Pons (tissue), 1 donor: ENCODE measurements around the gene RALGPS1.

ENCODE experiments used
- DNase-seq: peaks from one replicate; pipeline ENCODE4 v3.0.0-alpha.2; 2016; ENCODE audit warnings: low spot score

RALGPS1 gene

DNA sequence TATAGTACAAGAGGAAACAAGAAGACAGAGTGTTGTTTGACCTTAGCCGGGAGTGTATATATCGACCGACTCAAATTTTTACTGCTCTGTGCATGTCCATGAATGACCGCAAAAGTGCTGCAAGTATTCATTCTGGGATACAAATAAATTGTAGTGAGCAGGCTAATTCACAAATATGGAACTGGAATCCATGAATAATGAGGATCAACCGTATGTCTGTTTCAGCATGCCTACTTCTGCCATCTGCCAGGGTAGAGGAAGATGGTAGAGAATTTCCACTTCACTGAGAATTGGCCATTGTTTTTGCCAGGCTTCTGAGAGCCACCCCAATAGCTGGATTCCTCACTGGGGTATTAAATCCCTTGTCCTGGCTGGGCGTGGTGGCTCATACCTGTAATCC lies 8.5 kb upstream of the RALGPS1 start:
- no peak for DNase-seq

DNA sequence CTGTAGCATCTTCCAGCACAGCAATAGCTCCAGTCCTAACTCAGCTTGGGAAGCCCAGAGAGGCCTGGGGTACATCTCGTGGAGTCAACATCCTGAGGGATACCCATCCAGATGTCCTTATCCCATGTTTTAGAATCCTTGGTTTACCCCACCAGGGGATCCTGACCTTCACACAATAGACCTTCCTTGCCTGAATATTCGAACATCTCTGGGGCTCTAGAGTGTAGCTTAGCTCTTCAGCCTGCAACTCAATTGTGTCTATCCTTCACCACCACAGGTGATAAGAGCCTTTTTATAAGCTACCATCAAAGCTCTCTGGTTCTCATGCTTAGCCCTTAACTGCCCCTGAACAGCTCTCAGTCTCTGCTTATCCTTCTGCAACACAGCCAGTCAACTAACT lies 7.5 kb upstream of the RALGPS1 start:
- DNase-seq: no peak

DNA sequence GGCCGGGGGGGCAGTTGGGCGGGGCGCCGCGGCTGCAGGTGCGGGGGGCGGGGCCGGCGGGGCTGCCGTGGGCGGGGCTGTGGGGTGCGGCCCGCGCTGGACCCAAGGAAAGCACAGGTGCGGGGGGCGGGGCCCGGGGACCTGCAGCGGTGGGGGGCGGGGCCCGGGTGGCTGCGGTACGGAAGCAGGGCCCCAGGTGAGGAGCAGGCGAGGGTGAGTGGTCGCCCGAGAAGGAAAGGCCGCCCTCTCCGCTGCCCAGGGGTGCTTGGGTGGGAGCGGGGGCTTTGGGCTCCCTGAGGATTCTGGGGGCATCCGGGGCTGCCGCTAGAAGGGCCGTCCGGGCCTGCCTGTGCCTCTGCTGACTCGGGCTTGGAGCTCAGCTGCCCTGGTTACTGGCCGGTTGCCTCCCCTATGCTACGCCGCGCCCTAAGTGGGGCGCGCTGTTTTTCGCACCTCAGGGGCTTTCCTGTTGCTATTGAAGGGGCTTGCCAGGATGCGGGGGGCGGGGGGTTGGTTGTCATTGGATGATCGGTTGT lies 767 bp downstream of the RALGPS1 start:
- no peak for DNase-seq

GRCh38 chr9:126915846-126916543 lies 1.4 kb downstream of the RALGPS1 start:
- peak; percentile 38 for DNase-seq

GRCh38 chr9:126916909-126917308 lies 2.3 kb downstream of the RALGPS1 start:
- no peak for DNase-seq

DNA sequence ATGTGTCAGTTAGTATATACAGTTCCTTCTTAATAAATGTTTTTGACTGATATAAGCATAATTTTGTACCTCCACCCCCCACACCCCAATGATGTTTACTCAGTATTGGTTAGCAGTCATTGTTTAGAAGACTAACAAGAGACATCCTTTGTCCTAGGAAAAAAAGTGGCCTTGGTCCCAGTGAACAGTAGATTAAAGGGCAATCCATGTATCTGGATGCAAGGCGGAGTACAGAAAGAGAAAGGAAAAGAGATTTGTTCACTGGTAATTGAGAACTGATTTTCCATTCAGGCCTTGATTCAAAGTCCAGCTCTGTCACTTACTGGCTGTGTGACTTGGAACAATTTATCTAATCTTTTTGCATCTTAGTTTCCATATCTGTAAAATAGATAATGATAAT lies 4.6 kb downstream of the RALGPS1 start:
- peak; percentile 88 for DNase-seq

DNA sequence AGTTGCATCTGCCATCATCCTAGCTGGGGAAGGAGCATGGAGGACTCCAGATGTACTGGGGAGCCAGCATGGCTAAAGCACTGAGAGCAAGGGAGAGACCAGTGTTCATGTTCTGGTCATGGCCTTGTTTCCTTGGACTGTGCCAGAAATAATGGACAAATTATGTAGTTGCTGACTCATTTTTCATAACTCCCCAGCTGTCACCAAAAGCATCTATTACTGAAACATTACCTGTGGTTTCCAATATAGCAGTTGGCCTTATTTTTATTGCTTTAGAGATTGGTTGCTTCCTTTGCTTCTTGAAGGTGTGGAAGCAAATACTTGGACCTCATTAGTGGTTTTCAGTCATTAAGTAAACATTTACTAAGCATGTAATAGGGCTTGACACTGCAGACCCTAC lies 11.3 kb downstream of the RALGPS1 start:
- no peak for DNase-seq

GRCh38 chr9:126926364-126926763 lies 11.8 kb downstream of the RALGPS1 start:
- no peak for DNase-seq

DNA sequence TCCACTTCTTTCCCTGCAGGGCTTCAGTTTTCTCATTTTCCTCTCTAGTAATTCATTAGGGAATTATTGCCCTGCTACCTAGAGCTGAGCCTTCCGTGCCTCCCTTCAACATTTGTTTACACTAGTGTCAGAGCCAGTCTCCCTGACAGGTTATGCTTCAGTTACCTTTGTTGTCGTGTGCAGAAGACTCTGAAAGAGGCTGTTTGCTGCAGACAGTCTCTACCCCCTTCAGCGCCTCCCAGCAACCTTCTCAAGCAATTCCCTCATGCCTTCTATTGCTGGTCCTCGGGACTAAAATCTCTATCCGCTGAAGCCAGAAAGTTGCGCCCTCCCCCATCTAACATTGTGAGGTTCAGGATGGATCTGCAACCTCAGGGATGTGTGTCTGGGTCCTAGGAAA lies 12.8 kb downstream of the RALGPS1 start:
- DNase-seq: no peak

GRCh38 chr9:126932871-126933321 lies 18.3 kb downstream of the RALGPS1 start:
- no peak for DNase-seq

DNA sequence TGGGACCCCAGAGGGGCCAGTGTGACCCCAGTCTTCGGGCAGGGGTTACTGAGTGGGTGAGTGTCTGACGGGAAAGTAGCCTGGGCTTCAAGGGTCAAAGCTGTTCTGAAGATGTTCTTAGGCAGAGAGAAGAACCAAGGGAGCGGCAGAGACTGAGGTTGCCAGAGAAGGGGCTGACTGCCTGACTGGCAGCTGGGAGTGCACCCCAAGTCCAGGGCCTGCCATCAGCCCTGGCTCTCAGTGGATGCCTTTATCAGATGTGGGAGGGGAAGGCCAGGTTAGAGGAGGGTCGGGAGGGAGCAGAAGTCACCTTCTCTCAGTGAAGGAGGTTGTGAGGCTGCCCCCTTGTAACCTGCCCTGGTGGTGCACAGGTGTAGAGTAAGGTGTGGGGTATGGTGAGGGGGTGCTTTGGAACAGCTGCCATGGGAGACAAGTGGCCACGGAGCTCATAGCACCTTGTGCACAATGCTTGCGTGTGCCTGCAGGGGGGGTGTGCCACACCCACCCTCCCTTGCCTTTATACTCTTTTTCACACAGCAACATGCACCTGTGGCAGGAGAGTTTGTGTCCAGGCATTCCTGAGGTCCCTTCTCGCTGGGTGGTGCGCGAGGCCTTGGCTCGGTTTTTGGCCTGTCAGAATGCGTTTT lies 18.9 kb downstream of the RALGPS1 start:
- no peak for DNase-seq

- DNase-seq: no peak
Measured at GRCh38 chr9:126934441-126934840, 19.9 kb downstream of the RALGPS1 start.

DNA sequence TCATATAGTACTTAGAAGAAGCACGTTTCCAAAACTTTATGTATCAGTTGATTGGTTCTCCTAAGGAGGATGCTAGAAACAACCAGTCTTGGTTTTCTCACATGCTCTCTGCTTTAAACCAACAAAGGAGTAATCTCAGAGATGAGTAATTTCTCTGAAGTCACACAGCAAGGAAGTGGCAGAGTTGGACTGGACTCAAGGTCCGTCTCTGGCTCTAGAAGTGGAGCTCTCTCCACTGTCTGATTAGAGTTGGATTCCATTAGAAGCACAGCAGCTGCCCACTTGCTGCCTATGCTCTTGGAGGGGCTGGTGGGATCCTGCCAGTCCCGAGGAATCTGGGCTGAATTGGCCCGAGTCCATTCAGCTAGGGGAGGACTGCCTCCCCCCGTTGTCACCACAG lies 21.0 kb downstream of the RALGPS1 start:
- no peak for DNase-seq

DNA sequence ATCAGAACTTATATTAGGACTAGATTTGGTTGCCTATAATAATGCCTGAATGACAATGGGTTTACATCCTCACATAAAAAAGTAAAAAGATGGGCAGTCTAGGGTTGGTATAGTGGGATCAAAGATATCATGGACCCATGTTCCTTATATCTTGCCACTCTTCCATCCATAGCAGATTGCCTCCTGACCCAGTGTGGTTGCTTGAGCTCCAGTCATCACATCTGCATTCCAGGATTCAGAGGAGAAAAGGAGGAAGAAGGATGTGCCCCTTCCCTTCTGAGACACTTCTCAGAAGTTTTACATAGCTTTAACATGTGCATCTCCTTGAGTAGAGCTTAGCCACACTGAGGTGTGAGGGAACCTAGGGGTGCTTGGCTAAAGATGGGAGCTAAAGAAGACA lies 22.9 kb downstream of the RALGPS1 start:
- DNase-seq: no peak

GRCh38 chr9:126938327-126938726 lies 23.7 kb downstream of the RALGPS1 start:
- DNase-seq: no peak

DNA sequence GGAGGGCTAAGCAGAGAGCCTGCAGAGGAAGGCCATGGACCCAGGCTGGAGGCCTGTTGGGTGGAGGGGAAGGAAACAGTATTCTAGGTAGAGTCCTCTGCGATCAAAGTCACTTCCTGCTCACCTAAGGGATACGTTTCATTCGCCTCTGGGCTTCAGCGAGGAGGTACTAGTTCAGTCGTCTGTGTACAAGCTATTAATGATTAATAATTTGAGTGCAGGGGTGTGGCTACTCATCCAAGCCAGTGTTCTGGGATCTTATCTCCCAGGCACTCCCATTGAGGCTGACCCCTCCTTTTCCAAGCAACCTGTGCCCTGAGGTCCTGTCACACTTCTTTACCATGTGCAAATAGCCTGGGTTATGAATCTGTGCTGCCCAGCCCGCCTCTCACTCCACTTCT lies 25.2 kb downstream of the RALGPS1 start:
- no peak for DNase-seq

DNA sequence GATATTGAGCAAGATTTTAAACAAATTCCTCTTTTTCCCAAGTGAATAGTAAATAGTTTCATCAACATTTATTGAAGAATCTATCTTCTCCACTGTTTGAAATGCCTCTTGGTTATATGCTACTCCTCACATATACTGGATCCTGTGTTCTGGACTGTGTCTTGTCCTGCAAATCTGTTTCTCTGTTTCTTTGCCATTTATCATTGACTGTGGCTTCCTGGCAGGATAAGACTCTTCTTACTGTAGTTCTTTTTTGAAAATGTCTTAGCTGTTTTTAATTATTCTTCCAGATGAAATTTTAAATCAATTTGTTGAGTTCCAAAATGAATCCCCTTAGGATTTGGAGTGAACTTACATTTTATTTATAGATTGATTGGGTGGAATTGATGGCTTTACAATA lies 27.8 kb downstream of the RALGPS1 start:
- DNase-seq: no peak

DNA sequence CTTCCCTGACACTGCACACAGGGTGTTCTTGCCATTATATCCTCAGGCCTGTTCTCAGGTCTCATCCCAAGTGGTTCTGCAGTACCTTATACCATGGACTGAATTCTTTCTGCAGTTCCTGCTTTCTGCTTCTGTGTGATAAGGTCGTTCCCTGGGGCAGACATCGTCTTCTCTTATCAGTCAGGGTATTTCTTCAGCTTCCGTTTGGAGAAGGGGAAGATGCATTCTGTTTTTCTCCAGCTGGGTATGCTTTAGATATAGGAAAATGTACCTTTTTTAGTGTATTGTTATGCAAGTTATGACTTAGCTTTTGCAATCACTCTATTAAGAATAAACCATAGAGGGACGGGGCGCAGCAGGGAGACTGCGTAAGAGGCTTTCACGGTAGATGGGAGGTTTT lies 31.1 kb downstream of the RALGPS1 start:
- DNase-seq: no peak

GRCh38 chr9:126947529-126947928 lies 32.9 kb downstream of the RALGPS1 start:
- no peak for DNase-seq

- DNase-seq: no peak
Measured at GRCh38 chr9:126952205-126952977, 37.8 kb downstream of the RALGPS1 start.

DNA sequence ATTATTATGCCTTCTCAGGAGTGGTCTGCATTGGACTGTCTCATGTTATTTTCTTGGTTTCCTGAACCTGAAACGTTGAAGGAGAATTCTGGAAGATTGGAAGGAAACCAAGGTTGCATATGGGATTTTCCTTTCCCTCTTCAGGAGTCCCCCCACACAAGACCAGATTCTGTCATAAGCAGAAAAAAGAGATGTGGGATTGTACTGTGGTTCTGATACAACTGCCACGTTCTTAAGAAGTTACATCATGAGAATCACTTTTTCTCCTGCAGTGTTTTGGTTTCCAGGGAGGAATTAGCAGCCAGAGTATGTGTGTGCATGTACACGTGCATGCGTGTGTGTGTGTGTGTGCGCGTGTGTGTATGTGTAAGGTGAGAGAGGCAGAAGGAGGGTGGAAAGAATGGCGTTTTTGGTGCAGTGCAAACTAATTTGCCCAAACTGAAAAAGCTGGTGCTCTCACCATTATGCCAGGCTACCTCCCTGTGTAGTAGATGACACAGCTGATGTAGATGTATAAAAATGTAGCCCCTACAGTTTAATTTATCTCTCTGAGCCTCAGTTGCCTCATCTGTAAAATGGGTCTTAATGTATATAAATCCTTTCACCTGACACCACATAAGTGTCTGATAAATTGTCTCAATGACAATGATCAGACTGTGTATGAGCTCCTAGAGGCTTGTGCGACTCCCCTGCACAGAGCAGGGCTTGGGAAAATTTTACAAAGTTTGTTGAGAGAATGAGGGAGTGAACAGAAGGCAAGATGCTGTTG lies 38.6 kb downstream of the RALGPS1 start:
- DNase-seq: no peak

DNA sequence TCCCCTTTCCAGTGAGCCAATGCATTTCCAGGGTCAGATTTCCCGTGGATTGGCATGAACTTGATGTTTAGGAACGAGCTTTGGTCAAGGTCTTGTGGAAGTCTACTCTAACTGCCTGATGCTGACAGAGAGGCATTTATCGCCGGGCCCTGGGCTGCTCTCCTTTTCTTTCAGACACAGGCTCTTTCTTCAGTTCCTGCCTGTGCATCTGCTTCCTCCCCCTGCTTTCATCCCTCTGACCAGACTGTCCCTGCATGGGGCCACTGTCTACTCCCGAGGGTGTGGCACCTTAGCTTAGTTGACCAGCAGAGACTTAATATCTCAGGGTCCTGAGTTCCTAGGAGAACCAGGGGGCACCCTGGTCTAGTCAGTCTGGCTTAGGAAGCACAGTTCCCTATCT lies 41.2 kb downstream of the RALGPS1 start:
- DNase-seq: peak; percentile 67
